ENCODE data around the gene FBXO21. TPM values are rescaled to one million over a fixed set of nuclear protein-coding genes. Genes with fewer than 3 reads are reported as not detected.

Gene FBXO21
- polyA plus RNA-seq, 3 donors: 59.3 to 67.2 (median 66.6) TPM

DNA sequence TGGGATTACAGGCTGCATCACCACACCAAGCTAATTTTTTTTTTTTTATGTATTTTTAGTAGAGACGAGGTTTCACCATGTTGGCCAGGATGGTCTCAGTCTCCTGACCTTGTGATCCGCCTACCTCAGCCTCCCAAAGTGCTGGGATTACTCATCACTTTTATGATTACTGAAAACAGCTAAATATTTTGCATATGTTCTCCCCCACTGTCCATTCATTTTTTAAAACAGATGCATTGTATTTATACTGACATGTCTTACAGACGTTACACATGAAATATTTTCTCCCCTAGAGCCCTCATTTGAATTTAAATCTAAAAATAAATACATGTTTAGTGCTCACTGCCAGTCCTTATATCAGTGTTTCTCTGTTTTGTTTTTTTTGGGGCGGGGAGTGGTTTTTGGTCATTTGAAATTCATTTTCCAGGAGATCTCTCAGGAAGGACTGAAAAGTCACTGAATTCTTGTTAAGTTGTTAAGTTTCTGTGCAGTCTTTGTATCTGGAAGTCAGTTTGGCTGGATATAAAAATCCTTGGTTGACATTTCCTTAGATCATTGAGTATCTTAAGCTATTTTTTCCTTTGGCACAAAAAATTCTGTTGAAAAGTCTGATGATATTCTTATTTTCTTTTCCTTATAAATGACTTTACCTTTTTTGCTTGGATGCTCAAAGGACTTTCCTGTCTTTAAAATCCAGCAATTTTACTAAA, 9.4 kb downstream of the FBXO21 start:
- no peak for DNase-seq (ENCODE audit: extremely low read depth in 1 of 11, low read depth in 9 of 11, low spot score in 4 of 11)

DNA sequence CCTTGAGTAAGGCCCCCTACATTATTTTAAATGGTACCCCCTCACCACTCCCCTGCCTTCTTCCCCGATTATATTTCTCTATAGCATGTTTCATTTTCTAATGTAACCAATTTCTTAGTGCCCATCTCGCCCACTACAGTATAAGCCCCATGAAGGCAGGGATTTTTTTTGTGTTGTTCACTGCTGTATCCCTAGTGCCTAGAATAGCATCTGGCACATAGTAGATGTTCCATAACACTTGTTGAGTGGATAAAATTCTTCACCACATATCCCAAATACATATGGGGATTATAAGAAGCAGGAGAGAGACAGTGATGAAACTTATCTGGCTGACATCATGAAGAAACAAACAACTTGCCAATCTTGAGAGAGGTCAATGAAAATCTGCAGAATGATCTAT, 11.5 kb downstream of the FBXO21 start:
- DNase-seq (ENCODE audit: extremely low read depth in 1 of 11, low read depth in 9 of 11, low spot score in 4 of 11): no peak

DNA sequence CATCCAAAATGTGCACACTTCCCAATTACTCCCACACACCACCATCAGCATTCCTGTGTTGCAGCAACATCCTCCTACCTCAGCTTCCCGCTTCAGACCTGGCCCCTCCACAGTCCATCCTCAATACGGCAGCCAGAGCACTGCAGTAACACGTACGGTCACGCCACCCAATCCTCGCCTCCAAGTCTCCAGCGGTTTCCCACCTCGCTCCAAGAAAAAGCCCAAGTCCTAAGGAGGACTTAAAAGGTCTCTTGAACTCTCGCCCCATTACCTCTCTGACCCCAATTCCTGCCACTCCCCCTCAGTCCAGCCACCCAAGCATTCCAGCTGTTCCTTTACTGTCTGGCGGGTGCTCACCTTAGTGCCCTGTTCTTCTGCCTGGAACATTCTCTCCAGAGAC, 12.0 kb downstream of the FBXO21 start:
- no peak for DNase-seq (ENCODE audit: extremely low read depth in 1 of 11, low read depth in 9 of 11, low spot score in 4 of 11)

DNA sequence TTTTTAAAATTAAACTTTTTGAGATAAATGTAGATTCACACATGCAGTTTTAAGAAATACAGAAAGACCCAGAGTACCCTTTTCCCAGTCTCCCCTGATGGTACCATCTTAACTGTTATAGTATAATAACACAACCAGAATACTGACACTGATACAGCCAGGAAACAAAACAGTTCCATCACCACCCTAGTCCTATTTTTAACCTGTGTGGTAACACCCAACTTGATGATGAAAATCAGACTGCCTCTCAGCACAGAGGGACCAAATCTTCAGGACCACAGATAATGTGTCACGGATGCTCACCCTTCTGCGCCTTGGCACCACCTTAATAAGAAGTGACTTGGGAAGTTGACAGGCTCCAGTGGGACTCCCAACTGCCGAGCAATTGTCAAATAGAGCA, 18.1 kb downstream of the FBXO21 start:
- DNase-seq (ENCODE audit: extremely low read depth in 1 of 11, low read depth in 9 of 11, low spot score in 4 of 11): no peak

DNA sequence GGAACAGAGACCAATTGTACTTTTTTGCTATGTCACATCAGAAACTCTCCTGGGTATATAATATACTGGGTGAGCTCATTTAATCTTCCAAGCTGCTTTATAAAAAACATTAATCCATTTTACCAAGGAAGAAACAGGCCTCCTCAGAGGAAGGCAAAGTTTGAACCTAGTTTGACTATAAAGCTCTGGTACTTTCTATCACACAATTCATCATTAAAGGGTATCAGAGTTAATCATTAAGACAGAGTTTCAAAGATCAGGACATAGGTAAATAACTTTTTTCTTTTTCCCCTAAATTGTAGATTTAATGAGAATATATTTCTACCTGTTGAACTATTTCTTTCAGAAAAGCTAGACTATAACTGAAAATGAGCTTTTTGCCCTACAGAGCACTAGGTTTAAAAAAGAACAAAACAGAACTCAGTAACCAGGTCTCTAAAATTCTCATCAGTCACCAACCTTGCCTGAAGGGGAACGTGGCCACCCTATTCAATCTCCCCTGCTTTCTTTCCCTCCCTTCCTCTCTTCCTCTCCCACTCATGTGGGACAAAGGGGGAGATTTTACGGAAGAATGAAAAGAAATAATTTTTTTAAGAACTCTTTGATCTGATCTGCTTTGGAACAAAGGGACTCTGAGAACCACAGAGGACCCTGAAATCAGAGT, 18.6 kb downstream of the FBXO21 start:
- DNase-seq (ENCODE audit: extremely low read depth in 1 of 11, low read depth in 9 of 11, low spot score in 4 of 11): no peak

DNA sequence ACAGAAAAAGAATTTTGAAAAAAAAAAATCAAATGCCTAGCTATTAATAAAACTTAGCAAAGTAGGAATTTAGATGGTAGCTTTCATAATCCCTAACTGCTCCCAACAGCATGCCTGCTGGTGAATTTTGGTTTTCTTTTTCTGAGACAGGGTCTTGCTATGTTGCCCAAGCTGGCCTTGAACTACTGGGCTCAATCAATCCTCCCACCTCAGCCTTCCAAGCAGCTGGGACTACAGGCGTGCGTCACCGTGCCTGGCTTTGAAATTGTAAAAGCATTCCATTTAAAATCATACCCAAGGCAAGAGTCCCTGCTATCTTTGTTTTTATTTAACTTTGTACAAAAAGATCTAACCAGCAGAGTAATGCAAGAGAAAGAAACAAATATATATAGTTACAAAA, 20.7 kb downstream of the FBXO21 start:
- DNase-seq (ENCODE audit: extremely low read depth in 1 of 11, low read depth in 9 of 11, low spot score in 4 of 11): no peak

DNA sequence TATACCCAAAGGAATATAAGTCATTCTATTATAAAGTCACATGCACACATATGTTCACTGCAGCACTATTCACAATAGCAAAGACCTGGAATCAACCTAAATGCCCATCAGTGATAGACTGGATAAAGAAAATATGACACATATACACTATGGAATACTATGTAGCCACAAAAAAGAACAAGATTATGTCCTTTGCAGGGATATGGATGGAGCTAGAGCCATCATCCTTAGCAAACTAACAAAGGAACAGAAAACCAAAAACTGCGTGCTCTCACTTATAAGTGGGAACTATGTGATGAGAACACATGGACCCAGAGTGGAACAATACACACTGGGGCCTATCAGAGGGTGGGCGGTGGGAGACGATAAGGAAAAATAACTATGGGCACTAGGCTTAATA, 21.3 kb downstream of the FBXO21 start:
- no peak for DNase-seq (ENCODE audit: extremely low read depth in 1 of 11, low read depth in 9 of 11, low spot score in 4 of 11)

DNA sequence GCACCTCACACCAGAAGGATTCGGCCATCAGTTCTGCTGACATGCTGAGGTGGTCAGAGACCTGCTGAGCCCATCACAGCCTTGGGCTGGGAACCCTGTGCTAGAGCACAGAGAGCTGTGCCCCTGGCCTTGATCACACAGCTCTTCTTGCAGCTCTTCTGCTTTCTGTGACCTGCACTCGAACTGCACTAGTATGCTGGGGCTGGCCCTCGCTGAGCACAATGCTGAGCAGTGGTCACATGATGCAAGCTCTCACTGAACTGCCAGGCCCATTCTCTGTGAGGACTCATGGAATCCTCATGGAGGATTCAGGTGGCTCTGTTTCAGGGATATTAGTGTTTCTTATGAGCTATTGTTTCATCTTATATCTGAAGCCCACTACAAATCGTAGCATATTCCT, 22.5 kb downstream of the FBXO21 start:
- DNase-seq (ENCODE audit: extremely low read depth in 1 of 11, low read depth in 9 of 11, low spot score in 4 of 11): no peak

DNA sequence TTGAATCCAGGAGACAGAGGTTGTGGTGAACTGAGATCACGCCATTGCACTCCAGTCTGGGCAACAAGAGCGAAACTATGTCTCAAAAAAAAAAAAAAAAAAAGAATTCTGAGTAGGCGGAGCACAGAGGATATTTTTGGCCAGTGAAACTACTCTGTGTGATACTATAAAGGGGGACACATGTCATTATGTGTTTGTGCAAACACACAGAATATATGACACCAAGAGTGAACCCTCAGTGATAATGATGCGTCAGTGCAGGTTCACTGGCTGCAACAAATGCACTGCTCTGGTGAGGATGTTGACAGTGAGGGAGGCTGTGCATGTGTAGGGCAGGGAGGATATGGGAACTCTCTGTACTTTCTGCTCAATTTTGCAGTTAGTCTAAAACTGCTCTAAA, 24.2 kb downstream of the FBXO21 start:
- DNase-seq (ENCODE audit: extremely low read depth in 1 of 11, low read depth in 9 of 11, low spot score in 4 of 11): no peak

DNA sequence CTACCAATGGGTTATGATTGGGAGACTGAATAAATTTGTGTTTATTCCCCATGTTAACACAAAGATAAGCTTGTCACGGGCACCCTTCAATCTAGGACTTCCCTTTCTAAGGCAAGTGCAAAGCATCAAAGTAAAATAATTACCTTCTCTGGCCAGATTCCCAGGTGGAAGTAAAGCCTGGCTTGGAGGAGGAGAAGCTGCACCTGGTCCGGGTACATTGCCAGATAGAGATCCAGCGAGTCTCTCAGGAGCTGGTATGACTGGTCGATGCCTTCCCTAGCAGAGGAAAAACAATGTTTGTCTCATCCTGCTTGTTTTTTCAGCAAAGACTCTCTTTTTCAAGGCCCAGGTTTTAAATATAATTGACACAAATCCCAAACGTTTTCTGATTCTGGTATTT, 24.9 kb downstream of the FBXO21 start:
- DNase-seq (ENCODE audit: extremely low read depth in 1 of 11, low read depth in 9 of 11, low spot score in 4 of 11): no peak

DNA sequence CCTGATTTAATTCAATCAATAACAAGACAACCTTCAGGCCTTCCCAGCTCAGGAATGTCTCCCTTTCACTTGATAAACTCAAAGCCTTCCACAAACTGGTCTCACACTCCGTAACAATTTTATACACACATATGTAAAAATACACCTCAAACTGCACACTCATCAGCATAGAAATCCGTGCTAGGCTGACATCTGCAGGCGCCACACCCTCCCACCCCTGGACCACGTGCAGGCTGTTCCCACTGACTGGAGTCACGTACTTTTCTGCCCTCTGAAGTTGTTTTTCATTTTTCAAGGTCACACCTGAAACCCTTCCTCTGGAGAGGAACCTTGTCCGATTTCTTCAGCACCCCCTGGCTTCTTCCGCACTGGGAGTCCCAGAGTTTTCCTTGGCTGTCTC, 27.6 kb downstream of the FBXO21 start:
- no peak for DNase-seq (ENCODE audit: extremely low read depth in 1 of 11, low read depth in 9 of 11, low spot score in 4 of 11)

DNA sequence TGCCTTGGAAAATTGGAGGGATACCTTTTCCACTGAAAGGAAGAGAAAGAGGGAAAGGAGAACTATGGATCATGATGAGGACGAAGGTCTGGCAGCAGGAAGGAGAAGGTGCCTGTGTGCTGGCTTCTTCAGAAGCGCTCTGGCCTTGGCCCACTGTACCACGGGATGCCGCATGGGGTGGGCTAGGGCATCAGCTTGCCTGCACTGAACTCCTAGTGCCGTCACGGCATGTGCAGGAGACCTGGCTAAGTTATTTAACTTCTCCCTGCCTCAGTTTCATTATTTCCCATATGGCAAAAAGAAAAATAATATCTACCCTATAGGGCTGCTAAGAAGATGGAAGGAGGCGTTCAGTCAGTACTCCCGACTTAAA, 28.1 kb downstream of the FBXO21 start:
- DNase-seq (ENCODE audit: extremely low read depth in 1 of 11, low read depth in 9 of 11, low spot score in 4 of 11): no peak

DNA sequence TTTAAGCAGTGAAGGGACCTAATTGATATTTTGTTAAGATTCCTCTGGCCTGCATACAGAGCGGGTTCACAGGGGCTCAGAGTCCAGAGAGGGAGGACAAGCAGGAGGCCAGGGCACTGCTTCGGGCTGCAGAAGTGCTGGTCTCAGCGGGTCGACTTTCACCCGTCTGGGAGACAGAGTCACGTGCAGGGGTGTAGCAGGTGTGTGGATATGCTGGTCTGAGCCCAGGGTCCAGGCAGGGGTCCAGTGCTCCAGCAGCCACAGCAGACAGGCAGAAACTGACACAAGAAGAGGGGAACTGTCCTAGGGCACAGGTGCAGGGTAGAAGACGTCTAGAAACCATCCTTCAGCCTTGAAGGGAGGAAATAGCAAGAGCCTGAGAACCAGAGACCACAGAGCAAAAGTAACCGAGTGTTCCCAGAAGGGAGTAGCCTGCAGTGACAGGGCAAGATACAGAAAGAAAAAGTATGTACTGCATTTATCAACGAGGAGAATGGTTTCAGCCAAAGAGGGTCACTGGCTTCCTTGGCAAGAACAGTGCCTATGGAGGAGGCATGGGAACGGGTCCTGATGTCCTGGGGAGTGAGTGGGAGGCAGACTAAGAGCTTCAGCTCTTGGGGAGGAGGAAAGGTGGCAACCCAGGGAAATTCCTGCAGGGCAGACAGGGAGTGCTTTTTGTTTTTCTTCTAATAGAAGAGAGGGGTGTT, 28.7 kb downstream of the FBXO21 start:
- DNase-seq (ENCODE audit: extremely low read depth in 1 of 11, low read depth in 9 of 11, low spot score in 4 of 11): no peak

DNA sequence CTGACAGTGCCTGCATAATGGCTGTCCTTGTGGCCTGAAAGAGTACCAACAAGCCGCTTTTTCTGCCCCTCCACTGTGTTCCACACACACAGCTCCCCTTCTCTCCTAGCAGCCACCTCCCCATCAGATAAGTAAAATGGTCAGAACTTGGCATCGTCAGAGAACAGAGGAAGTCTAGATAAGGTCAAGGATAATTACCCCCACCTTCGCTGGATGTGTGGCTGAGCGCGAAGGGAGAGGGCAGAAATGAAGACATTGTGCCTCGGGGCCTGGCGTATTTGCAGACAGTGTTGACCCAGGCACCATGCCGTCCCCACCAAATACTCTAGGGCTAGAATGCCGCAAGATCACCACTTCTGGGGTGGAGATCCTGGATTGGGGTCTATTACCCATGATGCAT, 30.6 kb downstream of the FBXO21 start:
- no peak for DNase-seq (ENCODE audit: extremely low read depth in 1 of 11, low read depth in 9 of 11, low spot score in 4 of 11)

DNA sequence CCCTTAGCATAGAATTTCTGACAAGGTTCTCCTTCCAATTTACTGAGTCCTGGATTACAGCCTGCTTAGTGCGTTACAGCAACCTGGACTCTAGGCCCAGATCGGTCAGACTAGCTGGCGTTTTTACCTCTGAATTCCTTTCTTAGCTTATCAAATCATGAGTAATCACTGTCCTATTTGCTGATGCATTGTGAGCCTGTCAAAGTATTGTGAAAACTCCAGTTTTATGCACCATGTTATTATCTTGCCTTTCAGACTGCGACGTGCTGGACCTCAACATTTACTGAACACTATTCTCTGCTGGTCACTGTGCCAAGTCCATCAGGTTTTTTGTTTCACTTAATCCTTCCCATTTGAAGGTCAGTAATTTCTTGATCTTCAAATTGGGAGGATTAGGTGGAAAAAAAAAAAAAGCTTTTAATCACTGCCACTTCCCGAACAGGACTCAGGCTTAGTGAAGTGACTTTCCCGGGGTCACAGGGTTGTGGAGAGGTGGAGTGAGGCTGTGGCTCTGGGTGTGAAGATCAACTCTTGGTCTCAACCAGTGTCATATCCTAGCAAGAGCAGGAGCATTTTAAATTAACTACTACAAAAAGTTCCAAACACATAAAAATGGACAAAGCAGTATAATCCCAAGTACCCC, 31.2 kb downstream of the FBXO21 start:
- DNase-seq (ENCODE audit: extremely low read depth in 1 of 11, low read depth in 9 of 11, low spot score in 4 of 11): no peak

DNA sequence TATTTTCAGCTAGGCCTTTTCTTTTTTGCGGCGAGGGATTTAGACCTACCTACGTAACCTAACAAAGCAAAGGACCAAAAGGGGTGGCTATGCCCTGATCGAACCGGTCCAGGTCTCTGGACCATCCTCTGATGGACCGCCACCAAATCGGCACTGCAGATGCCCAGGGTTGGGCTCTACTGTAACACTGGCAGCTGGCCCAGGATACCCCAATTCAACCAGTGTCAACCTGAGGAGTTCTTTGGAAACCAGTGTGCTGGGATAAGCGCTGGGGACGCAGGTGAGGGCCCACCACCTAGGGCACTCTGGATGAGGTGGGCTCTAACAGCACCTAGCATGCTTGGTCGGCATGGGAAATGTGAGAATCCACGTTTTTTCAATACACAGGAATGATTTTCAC, 32.2 kb downstream of the FBXO21 start:
- no peak for DNase-seq (ENCODE audit: extremely low read depth in 1 of 11, low read depth in 9 of 11, low spot score in 4 of 11)

DNA sequence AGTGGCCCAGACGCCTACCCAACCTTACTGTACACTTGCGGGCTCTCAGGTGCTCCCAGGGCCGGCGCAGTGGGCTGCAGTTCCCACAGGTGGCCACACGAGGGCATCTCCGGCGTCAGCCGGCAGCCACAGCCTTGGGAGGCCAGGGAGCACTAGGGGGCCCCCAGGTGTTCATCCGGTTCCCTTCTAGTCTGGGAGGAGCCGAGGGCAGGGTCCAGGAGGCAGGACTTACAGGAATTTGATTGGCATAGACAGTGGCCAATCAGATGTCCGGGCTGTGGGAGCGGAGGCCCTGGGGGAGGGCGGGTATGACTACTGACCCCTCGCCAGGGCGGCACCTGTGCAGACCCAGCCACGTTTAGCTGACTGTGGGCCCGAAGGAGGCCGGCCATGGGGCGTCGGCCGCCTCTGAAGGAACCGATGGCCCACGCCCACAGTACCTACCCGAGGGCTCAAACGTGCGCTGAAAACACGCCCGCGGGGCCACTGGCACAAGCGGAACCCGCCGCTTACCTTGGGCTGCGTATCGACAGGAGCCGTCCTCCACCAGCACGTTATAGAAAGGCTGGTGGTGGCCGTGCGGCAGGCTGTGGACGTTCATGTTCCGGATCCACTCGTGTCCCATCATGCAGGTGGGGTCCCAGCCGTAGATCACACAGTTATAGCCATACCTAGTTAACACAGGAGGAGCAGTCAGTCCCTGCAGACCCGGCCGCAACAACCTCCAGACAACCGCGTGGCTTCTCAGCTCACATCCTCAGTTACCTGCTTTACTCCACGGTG, 34.8 kb downstream of the FBXO21 start:
- DNase-seq (ENCODE audit: extremely low read depth in 1 of 11, low read depth in 9 of 11, low spot score in 4 of 11): peak in 4 of 11 donors; percentile 38 to 46 (median 40)

DNA sequence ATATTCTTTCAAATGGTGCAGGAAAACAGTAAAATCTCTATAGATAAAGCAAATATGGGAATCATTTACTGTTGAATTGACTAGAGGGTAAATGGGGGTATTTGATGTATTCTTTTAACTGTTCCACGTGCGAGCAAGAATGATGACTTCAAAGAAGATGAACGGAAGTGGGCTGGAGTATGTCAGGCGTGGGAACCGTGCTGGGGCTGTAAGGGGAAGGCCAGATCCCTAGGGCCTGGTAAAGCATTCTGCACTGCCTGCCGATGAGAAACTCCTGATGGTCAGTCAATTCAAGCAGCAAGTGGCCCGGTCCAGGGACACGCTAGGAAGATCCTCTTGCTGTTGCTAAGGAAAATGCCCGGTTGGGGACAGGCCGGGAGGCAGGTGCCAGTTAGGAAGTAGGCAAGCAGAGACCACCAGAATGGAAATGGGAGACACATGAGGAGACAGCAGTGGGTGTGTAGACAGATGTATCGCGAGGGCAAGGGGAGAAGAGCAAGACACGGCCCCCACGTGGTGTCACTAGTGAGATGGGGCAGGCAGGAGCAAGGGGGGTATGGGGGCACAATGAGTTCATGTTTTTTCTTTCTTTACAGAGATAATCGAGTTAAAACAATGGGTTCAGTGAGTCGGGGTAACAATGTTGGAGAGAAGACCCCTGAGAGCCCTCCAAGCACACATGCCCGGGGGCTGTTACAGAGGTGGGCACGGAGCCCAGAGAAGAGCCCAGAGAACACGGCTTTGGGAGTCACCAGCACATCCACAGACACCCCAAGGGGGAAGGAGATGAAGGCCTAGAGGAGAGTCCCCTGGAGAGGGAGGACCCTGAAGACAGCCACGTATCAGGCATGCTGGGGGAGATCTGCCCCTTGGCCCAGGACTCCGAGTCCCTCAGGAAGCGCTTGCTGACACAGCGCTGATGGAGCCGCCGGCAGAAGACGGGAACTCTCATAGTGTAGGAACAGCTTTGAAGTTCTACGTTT, 37.2 kb downstream of the FBXO21 start:
- no peak for DNase-seq (ENCODE audit: extremely low read depth in 1 of 11, low read depth in 9 of 11, low spot score in 4 of 11)
